NT2/D1 (cell line): Measurements from ENCODE around the gene ZNF792.

Source experiments
- DNase-seq: peaks from one replicate; pipeline ENCODE4 v3.0.0-alpha.2; 2011; ENCODE audit warnings: low read depth, low spot score
- H3K27me3 ChIP-seq: 2 replicates; pipeline ENCODE4 v1.6.0; 2011; ENCODE audit warnings: mild to moderate bottlenecking; ENCODE audit not compliant: insufficient read length, insufficient read depth
- H3K36me3 ChIP-seq: 2 replicates; pipeline ENCODE4 v1.6.1; 2011; ENCODE audit warnings: mild to moderate bottlenecking, low read length, mixed read lengths; ENCODE audit not compliant: insufficient read depth, insufficient read length
- H3K4me1 ChIP-seq: 2 replicates; pipeline ENCODE4 v1.5.1; 2011; ENCODE audit not compliant: insufficient read depth, insufficient read length
- H3K4me3 ChIP-seq: 2 replicates; pipeline ENCODE4 v1.5.1; 2011; ENCODE audit warnings: low read depth; ENCODE audit not compliant: insufficient read length
- H3K9ac ChIP-seq: 2 replicates; pipeline ENCODE4 v1.6.0; 2011; ENCODE audit warnings: low read depth; ENCODE audit not compliant: insufficient read length
- H3K9me3 ChIP-seq: 2 replicates; pipeline ENCODE4 v1.5.1; 2011; ENCODE audit warnings: mild to moderate bottlenecking, low read length; ENCODE audit not compliant: insufficient read depth
- SUZ12 ChIP-seq: IDR thresholded peaks from 2 replicates; pipeline ENCODE4 v1.6.1; 2011; ENCODE audit not compliant: insufficient read length, insufficient read depth; ENCODE audit errors: extremely low read depth
- YY1 ChIP-seq: IDR thresholded peaks from 2 replicates; pipeline ENCODE4 v1.6.1; 2011; ENCODE audit not compliant: insufficient read length, insufficient read depth
- ZNF274 ChIP-seq: IDR thresholded peaks from 2 replicates; pipeline ENCODE4 v1.6.1; 2011; ENCODE audit warnings: mild to moderate bottlenecking, low read depth, low read length

ZNF792 gene

GRCh38 chr19:34964598-34964997, 569 bp upstream of the ZNF792 start:
- H3K9ac ChIP-seq, result no peak overlapping the region
- peaks cover 5% of the 10 kb centered on the region for H3K36me3 ChIP-seq
- DNase-seq, result no peak
- H3K9me3 ChIP-seq, result peaks cover 34% of the 10 kb centered on the region; the same call in 1 of the 2 replicates
- H3K4me1 ChIP-seq, result no peaks in the 10 kb centered on the region
- no peak for TF ChIP-seq ZNF274
- TF ChIP-seq YY1, result no peak
- no peak for TF ChIP-seq SUZ12
- peaks cover 13% of the 10 kb centered on the region for H3K27me3 ChIP-seq
- no peak overlapping the region for H3K4me3 ChIP-seq

GRCh38 chr19:34962687-34963572, 1.1 kb downstream of the ZNF792 start:
- Histone ChIP-seq H3K9me3 (peaks cover 39% of the 10 kb centered on the region), H3K9ac (peak overlapping the region; percentile 79), H3K27me3 (peaks cover 13% of the 10 kb centered on the region), H3K4me1 (no peaks in the 10 kb centered on the region), H3K4me3 (peak overlapping the region; percentile 77), H3K36me3 (peaks cover 22% of the 10 kb centered on the region)
- DNase-seq, result no peak
- TF ChIP-seq YY1, result no peak
- no peak for TF ChIP-seq ZNF274
- TF ChIP-seq SUZ12, result no peak

GRCh38 chr19:34961775-34962686, 2.0 kb downstream of the ZNF792 start:
- Histone ChIP-seq H3K4me3 (no peak overlapping the region), H3K9ac (no peak overlapping the region), H3K36me3 (peaks cover 28% of the 10 kb centered on the region), H3K27me3 (peaks cover 13% of the 10 kb centered on the region), H3K4me1 (no peaks in the 10 kb centered on the region), H3K9me3 (peaks cover 40% of the 10 kb centered on the region)
- no peak for TF ChIP-seq YY1
- no peak for DNase-seq

DNA sequence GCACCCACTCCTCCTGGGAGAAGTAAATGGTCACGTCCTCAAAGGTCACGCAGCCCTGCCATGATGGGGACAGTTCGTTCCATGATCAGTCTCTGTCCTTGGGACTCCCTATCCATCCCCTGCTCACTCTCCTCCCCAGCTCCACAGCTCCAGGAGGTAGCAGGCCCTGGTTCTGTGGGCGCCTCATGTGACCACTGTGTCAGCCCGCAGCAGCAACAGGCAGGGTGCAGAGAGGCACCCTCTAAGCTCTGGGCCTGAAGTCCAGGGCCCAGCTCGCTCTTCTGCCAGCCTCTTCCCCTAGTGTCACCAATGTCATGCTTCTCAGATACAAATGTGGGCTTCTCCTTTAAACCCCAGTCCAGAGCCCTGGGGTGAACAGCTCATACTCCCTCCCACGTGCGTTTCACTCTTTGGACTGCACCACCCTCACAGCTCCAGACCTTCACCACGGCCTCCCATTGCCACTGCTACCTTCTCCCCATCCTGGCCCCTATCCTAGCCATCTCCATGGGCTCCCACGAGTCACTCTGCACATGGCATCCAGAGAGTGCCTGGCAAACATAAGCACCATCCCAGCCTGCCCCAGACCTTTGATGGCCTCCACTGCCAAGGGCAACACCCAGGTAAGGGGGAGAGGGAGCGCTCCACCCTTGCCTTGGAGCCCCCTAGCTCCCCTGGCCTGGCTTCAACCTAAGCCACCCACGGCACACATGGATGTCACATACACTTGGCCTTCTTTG, 2.9 kb downstream of the ZNF792 start:
- Histone ChIP-seq H3K4me3 (no peak overlapping the region), H3K4me1 (no peaks in the 10 kb centered on the region), H3K9ac (no peak overlapping the region), H3K36me3 (peaks cover 28% of the 10 kb centered on the region), H3K9me3 (peaks cover 44% of the 10 kb centered on the region), H3K27me3 (peaks cover 13% of the 10 kb centered on the region)
- TF ChIP-seq ZNF274 (no peak), YY1 (no peak), SUZ12 (no peak)
- DNase-seq, result no peak

- H3K27me3 ChIP-seq, result peaks cover 13% of the 10 kb centered on the region
- H3K4me3 ChIP-seq, result no peak overlapping the region
- no peak overlapping the region for H3K9ac ChIP-seq
- DNase-seq, result no peak
- H3K4me1 ChIP-seq, result no peaks in the 10 kb centered on the region
- H3K9me3 ChIP-seq, result peaks cover 45% of the 10 kb centered on the region
- H3K36me3 ChIP-seq, result peaks cover 28% of the 10 kb centered on the region
- TF ChIP-seq YY1 (no peak), ZNF274 (no peak), SUZ12 (no peak)
These were observed 3.8 kb downstream of the ZNF792 start for GRCh38 chr19:34960103-34960805.

DNA sequence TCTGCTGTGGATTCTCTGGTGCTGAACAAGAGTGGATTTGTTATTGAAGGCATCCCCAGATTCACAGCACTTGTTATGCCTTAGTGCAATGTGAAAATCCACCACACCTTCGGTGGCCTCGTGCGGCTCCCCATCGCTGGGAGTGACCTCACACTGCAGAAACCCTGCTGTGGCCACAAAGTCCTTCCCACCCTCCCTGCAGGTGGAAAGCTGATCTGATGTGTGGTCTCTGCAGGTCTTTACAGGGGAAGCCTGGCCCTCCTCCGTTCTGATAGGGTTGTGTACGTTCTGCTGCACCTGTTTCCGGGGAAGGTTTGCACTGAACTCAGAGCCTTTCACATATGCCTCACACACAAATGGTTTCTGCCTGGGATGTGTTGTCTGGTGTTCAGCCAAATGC, 5.0 kb downstream of the ZNF792 start:
- Histone ChIP-seq H3K9ac (no peak overlapping the region), H3K9me3 (peaks cover 45% of the 10 kb centered on the region), H3K36me3 (peaks cover 28% of the 10 kb centered on the region), H3K4me3 (no peak overlapping the region), H3K27me3 (peaks cover 13% of the 10 kb centered on the region), H3K4me1 (no peaks in the 10 kb centered on the region)
- DNase-seq, result no peak
- no peak for TF ChIP-seq YY1
- no peak for TF ChIP-seq SUZ12
- TF ChIP-seq ZNF274, result no peak
